ENCODE measurements around the gene CYP2A7. TPM values are rescaled to one million over a fixed set of nuclear protein-coding genes. Genes with fewer than 3 reads are reported as not detected.
"Not testable (repeated sequence)": the region's sequence is repeated elsewhere in the genome, so short reads cannot be mapped to it uniquely, and the experiment has no call there.

The CYP2A7 gene
- total RNA-seq, 4 donors from 2014 or later, result not detected

- Histone ChIP-seq H3K4me3 (no peak overlapping the region), H3K9me3 (no peaks in the 10 kb centered on the region), H3K27me3 (no peaks in the 10 kb centered on the region), H3K36me3 (no peaks in the 10 kb centered on the region), H3K27ac (no peak overlapping the region), H3K4me1 (no peaks in the 10 kb centered on the region)
- no peak for DNase-seq
- no peak for TF ChIP-seq POLR2A (IDR thresholded peaks at IDR 0.05)
- no peak for TF ChIP-seq CTCF (IDR thresholded peaks at IDR 0.05)
Measured at GRCh38 chr19:40889366-40889765, 7.3 kb upstream of the CYP2A7 start.

GRCh38 chr19:40888191-40888590 lies 6.2 kb upstream of the CYP2A7 start:
- DNase-seq, result no peak
- Histone ChIP-seq H3K27ac (no peak overlapping the region), H3K4me1 (no peaks in the 10 kb centered on the region), H3K36me3 (no peaks in the 10 kb centered on the region), H3K9me3 (no peaks in the 10 kb centered on the region), H3K4me3 (no peak overlapping the region), H3K27me3 (no peaks in the 10 kb centered on the region)
- TF ChIP-seq CTCF (IDR thresholded peaks at IDR 0.05) (no peak), POLR2A (IDR thresholded peaks at IDR 0.05) (no peak)

- H3K4me1 ChIP-seq, H3K4me3 ChIP-seq, H3K9me3 ChIP-seq, H3K27me3 ChIP-seq, H3K36me3 ChIP-seq, H3K27ac ChIP-seq, DNase-seq: not testable (repeated sequence)
Measured at GRCh38 chr19:40884187-40884931, 2.3 kb upstream of the CYP2A7 start.

GRCh38 chr19:40879349-40879748 lies 2.7 kb downstream of the CYP2A7 start:
- H3K9me3 ChIP-seq, H3K36me3 ChIP-seq, H3K27me3 ChIP-seq, DNase-seq, H3K4me1 ChIP-seq, H3K27ac ChIP-seq, H3K4me3 ChIP-seq: not testable (repeated sequence)

- not testable (repeated sequence) for H3K4me1 ChIP-seq, H3K4me3 ChIP-seq, H3K9me3 ChIP-seq, H3K36me3 ChIP-seq, H3K27me3 ChIP-seq, H3K27ac ChIP-seq
- peak; percentile 59 to 95 (median 69) for DNase-seq
Measured at GRCh38 chr19:40875526-40875951, 6.5 kb downstream of the CYP2A7 start.

- H3K36me3 ChIP-seq, H3K4me3 ChIP-seq, H3K27ac ChIP-seq, H3K27me3 ChIP-seq, DNase-seq, H3K4me1 ChIP-seq, H3K9me3 ChIP-seq: not testable (repeated sequence)
Measured at GRCh38 chr19:40874874-40875273, 7.2 kb downstream of the CYP2A7 start.

GRCh38 chr19:40873873-40874272 lies 8.2 kb downstream of the CYP2A7 start:
- not testable (repeated sequence) for H3K4me3 ChIP-seq, H3K36me3 ChIP-seq, H3K27me3 ChIP-seq, H3K9me3 ChIP-seq, H3K27ac ChIP-seq, DNase-seq, H3K4me1 ChIP-seq

- H3K27ac ChIP-seq, result no peak overlapping the region
- H3K9me3 ChIP-seq, result no peaks in the 10 kb centered on the region
- H3K36me3 ChIP-seq, result no peaks in the 10 kb centered on the region
- H3K27me3 ChIP-seq, result no peaks in the 10 kb centered on the region
- H3K4me1 ChIP-seq, result no peaks in the 10 kb centered on the region
- no peak overlapping the region for H3K4me3 ChIP-seq
- TF ChIP-seq POLR2A (IDR thresholded peaks at IDR 0.05), result no peak
- no peak for DNase-seq
Measured at GRCh38 chr19:40872209-40872608, 9.8 kb downstream of the CYP2A7 start.

GRCh38 chr19:40867701-40868100 lies 14.3 kb downstream of the CYP2A7 start:
- no peak overlapping the region for H3K4me3 ChIP-seq
- no peaks in the 10 kb centered on the region for H3K4me1 ChIP-seq
- TF ChIP-seq CTCF (IDR thresholded peaks at IDR 0.05), result no peak
- no peak for TF ChIP-seq POLR2A (IDR thresholded peaks at IDR 0.05)
- H3K36me3 ChIP-seq, result no peaks in the 10 kb centered on the region
- H3K27ac ChIP-seq, result no peak overlapping the region
- H3K9me3 ChIP-seq, result no peaks in the 10 kb centered on the region
- no peak for DNase-seq
- H3K27me3 ChIP-seq, result no peaks in the 10 kb centered on the region

- not testable (repeated sequence) for H3K9me3 ChIP-seq, H3K27me3 ChIP-seq, DNase-seq, H3K4me3 ChIP-seq, H3K27ac ChIP-seq, H3K36me3 ChIP-seq, H3K4me1 ChIP-seq
Measured at GRCh38 chr19:40864739-40865496, 17.1 kb downstream of the CYP2A7 start.
